ENCODE results near the gene CREBRF. TPM values are rescaled to one million over a fixed set of nuclear protein-coding genes. Genes with fewer than 3 reads are reported as not detected.

Gene CREBRF
- total and polyA plus RNA-seq, 2 of the 8 experiments (the other 6 are each of a cell fraction or from before 2014, with no cell fraction given), result 1.2 to 4.7 TPM

GRCh38 chr5:173159256-173159655 lies 103.1 kb downstream of the CREBRF start:
- Histone ChIP-seq H3K4me1 (replicated peaks in 1 of 4; ENCODE audit: control insufficient read depth in 3 of 4, insufficient read depth in 4 of 4, low read length in 3 of 4) (no peaks in the 10 kb centered on the region), H2AK5ac (ENCODE audit: low read depth, low read length) (no peak overlapping the region), H2BK12ac (ENCODE audit: low read depth, low read length) (no peak overlapping the region), H3K9ac (replicated peaks in 1 of 4; ENCODE audit: extremely low read depth in 1 of 4, low read depth in 3 of 4, low read length in 3 of 4) (no peak overlapping the region), H4K91ac (replicated peaks; ENCODE audit: insufficient read length, low read length) (no peak overlapping the region), H3K79me2 (ENCODE audit: control insufficient read depth in 1 of 2, insufficient read depth in 2 of 2, low read length in 2 of 2) (no peaks in the 10 kb centered on the region), H3K14ac (ENCODE audit: insufficient read length) (no peak overlapping the region), H3K27ac (ENCODE audit: low read depth, low read length) (no peak overlapping the region), H3K36me3 (ENCODE audit: control insufficient read depth in 2 of 4, insufficient read depth in 4 of 4, low read length in 3 of 4) (peaks cover 0 to 15% (median under 1%) of the 10 kb centered on the region in 4 experiments; a peak in 5 of 8 replicates), H2BK5ac (ENCODE audit: low read depth, low read length) (no peak overlapping the region), H2BK20ac (ENCODE audit: low read length) (no peak overlapping the region), H3K4ac (replicated peaks; ENCODE audit: insufficient read length, low read depth, low read length) (no peak overlapping the region), H2BK15ac (ENCODE audit: low read length) (no peak overlapping the region), H3K18ac (ENCODE audit: extremely low read depth, low read length) (no peak overlapping the region), H3K23ac (ENCODE audit: insufficient read length) (no peak overlapping the region), H4K8ac (ENCODE audit: extremely low read depth, insufficient read depth, low read length) (no peak overlapping the region), H4K20me1 (replicated peaks in 1 of 2; ENCODE audit: control insufficient read depth in 1 of 2, insufficient read depth in 2 of 2, low read length in 2 of 2) (peaks cover 0 to 4% of the 10 kb centered on the region in 2 experiments), H3K4me2 (ENCODE audit: insufficient read depth in 1 of 2, low read depth in 2 of 2, low read length in 2 of 2) (no peak overlapping the region), H3K9me3 (ENCODE audit: insufficient read depth in 2 of 2, low read depth in 1 of 2, low read length in 1 of 2) (no peaks in the 10 kb centered on the region), H3K56ac (replicated peaks; ENCODE audit: insufficient read length, low read depth, low read length) (no peak overlapping the region), H4K5ac (ENCODE audit: insufficient read length, low read depth, low read length) (no peak overlapping the region), H3K4me3 (ENCODE audit: extremely low read depth in 1 of 4, insufficient read depth in 2 of 4, low read depth in 3 of 4, low read length in 4 of 4) (no peak overlapping the region), H3K79me1 (ENCODE audit: low read depth, low read length) (no peaks in the 10 kb centered on the region), H3K27me3 (replicated peaks in 1 of 4; ENCODE audit: control insufficient read depth in 3 of 4, extremely low read depth in 1 of 4, insufficient read depth in 3 of 4, low read length in 3 of 4) (no peaks in the 10 kb centered on the region), H2AFZ (ENCODE audit: low read length) (no peak overlapping the region), H2BK120ac (replicated peaks; ENCODE audit: low read depth, low read length) (no peak overlapping the region), H3K23me2 (ENCODE audit: low read depth, low read length) (no peaks in the 10 kb centered on the region)
- 83% methylated on average over 3 of the region's 3 CpGs; no CpG with 5 or more reads in 1 of the 2 experiments for WGBS, 2 experiments (ENCODE audit: extremely low coverage in 1 of 2, insufficient coverage in 1 of 2, insufficient read length in 1 of 2, insufficient replicate concordance in 2 of 2, low coverage in 1 of 2, low lambda C conversion rate in 2 of 2, missing lambda C conversion rate in 1 of 2)
- CTCF ChIA-PET (ENCODE audit: partially characterized antibody), result interaction anchor here (0.6 to 2.1 kb wide), 6 partner anchors 8 to 1134 kb away, joined by 3 to 9 read pairs (median 4); no protein-coding TSS in a partner anchor
- POLR2A ChIA-PET (ENCODE audit: partially characterized antibody), result no interaction called here
- no peak for FAIRE-seq
- no peak for DNase-seq (ENCODE audit: low read depth in 1 of 2, low spot score in 2 of 2)
- TF ChIP-seq, protein P1, sequence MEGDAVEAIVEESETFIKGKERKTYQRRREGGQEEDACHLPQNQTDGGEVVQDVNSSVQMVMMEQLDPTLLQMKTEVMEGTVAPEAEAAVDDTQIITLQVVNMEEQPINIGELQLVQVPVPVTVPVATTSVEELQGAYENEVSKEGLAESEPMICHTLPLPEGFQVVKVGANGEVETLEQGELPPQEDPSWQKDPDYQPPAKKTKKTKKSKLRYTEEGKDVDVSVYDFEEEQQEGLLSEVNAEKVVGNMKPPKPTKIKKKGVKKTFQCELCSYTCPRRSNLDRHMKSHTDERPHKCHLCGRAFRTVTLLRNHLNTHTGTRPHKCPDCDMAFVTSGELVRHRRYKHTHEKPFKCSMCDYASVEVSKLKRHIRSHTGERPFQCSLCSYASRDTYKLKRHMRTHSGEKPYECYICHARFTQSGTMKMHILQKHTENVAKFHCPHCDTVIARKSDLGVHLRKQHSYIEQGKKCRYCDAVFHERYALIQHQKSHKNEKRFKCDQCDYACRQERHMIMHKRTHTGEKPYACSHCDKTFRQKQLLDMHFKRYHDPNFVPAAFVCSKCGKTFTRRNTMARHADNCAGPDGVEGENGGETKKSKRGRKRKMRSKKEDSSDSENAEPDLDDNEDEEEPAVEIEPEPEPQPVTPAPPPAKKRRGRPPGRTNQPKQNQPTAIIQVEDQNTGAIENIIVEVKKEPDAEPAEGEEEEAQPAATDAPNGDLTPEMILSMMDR (IDR thresholded peaks at IDR 0.05; ENCODE audit: control extremely low read depth in 1 of 3, insufficient read depth in 1 of 3, low read depth in 1 of 3, low read length in 3 of 3), result no peak
- TF ChIP-seq SIN3A (conservative IDR thresholded peaks at IDR 0.05 in 1 of 2, IDR thresholded peaks at IDR 0.05 in 1 of 2; ENCODE audit: low read depth in 1 of 2, low read length in 2 of 2) (no peak), CBX8 (IDR thresholded peaks at IDR 0.05; ENCODE audit: borderline replicate concordance, low read depth, low read length) (no peak), SP2 (IDR thresholded peaks at IDR 0.05; ENCODE audit: low read length) (no peak), SUZ12 (IDR thresholded peaks at IDR 0.05; ENCODE audit: low read length) (no peak), HDAC6 (IDR thresholded peaks at IDR 0.05; ENCODE audit: low read depth, low read length) (no peak), GABPA (IDR thresholded peaks at IDR 0.05; ENCODE audit: borderline replicate concordance, insufficient read depth, low read length) (no peak), ASH2L (IDR thresholded peaks at IDR 0.05; ENCODE audit: low read length) (no peak), RXRA (IDR thresholded peaks at IDR 0.05; ENCODE audit: insufficient read depth, low read depth, low read length) (no peak), CEBPB (IDR thresholded peaks at IDR 0.05; ENCODE audit: low read depth, low read length) (no peak), TBP (IDR thresholded peaks at IDR 0.05; ENCODE audit: low read depth, low read length) (no peak), CREB1 (IDR thresholded peaks at IDR 0.05) (no peak), SIRT6 (IDR thresholded peaks at IDR 0.05; ENCODE audit: low read length) (no peak)

Measured in H1 (cell line).